HCT116 (cell line): ENCODE results near the gene PRPSAP1. TPM values are rescaled to one million over a fixed set of nuclear protein-coding genes. Genes with fewer than 3 reads are reported as not detected.
A peak's percentile ranks its signal among the peaks of the same experiment; 100 is the strongest.

Experiments used
- ATAC-seq: fragments of 200-7000 bp; cut with Tn5 transposase; 2 replicates; pipeline ENCODE4 v1.9.1; 2020; ENCODE audit warnings: mild to moderate bottlenecking, moderate library complexity
- BruUV-seq: library from RNA; stranded (reverse); fragments of 400-500 nt; replicated peaks from 2 replicates; lab custom pipeline; 2021; lab: Mats Ljungman, UMichigan
- CTCF ChIA-PET: fragments of 300-600 bp; sonication (Branson Sonifier 250); formaldehyde crosslinking; loops from one replicate; lab custom pipeline; 2021; ENCODE audit warnings: antibody characterized with exemption; lab: Charles Lee
- POLR2A ChIA-PET: fragments of 300-600, 350-600 bp; sonication (Branson Sonifier 250); formaldehyde crosslinking; loops from one replicate; lab custom pipeline; 2021; ENCODE audit warnings: antibody characterized with exemption; lab: Charles Lee
- RAD21 ChIA-PET, 2 experiments: fragments of 300-600 bp; sonication (Branson Sonifier 250); formaldehyde crosslinking; loops; one replicate each; lab custom pipeline; 2023; ENCODE audit warnings: low total read pairs in 2 of 2; ENCODE audit not compliant: uncharacterized antibody in 2 of 2, unreplicated experiment in 2 of 2, low non-redundant PET in 1 of 2; lab: Charles Lee
- DNase-seq: peaks from one replicate; pipeline ENCODE4 v3.0.0-alpha.2; 2010; ENCODE audit warnings: low read depth, low spot score
- H2AFZ ChIP-seq: fragments of 200-600 bp; shearing (Covaris generic), sonication (generic); 2 replicates; pipeline ENCODE4 v1.6.1; 2017; ENCODE audit warnings: low read depth, mixed run types, mixed read lengths, antibody characterized with exemption, low read length; ENCODE audit not compliant: poor library complexity, severe bottlenecking
- H3K27ac ChIP-seq: 2 replicates; pipeline ENCODE4 v1.5.1; 2012; ENCODE audit warnings: low read depth, low read length
- H3K27me3 ChIP-seq: fragments of 200-600 bp; sonication (generic); 2 replicates; pipeline ENCODE4 v1.6.1; 2016; ENCODE audit warnings: mixed run types, low read length, mixed read lengths; ENCODE audit not compliant: insufficient read depth
- H3K36me3 ChIP-seq, 2 experiments: fragments of 200-500 bp in 1 of 2; fragments of 200-600 bp in 1 of 2; sonication (Bioruptor generic) in 1 of 2; sonication (generic) in 1 of 2; 2 replicates each; pipeline versions ENCODE4 v1.5.1 to v1.6.1; 2014 to 2016; ENCODE audit warnings: low read length in 2 of 2, inconsistent platforms in 1 of 2, mixed read lengths in 1 of 2, mixed run types in 1 of 2; ENCODE audit not compliant: insufficient read depth in 2 of 2, control insufficient read depth in 1 of 2
- H3K4me1 ChIP-seq, 2 experiments: fragments of 200-600 bp in 1 of 2; sonication (generic) in 1 of 2; 2 replicates each; pipeline versions ENCODE4 v1.5.1 to v1.6.1; 2012 to 2017; ENCODE audit warnings: low read length in 2 of 2, inconsistent platforms in 1 of 2, mild to moderate bottlenecking in 1 of 2, mixed read lengths in 1 of 2, mixed run types in 1 of 2, moderate library complexity in 1 of 2; ENCODE audit not compliant: insufficient read depth in 2 of 2, control insufficient read depth in 1 of 2
- H3K4me2 ChIP-seq: fragments of 200-600 bp; sonication (generic); 2 replicates; pipeline ENCODE4 v1.6.1; 2017; ENCODE audit warnings: mixed run types, low read length, mixed read lengths
- H3K4me3 ChIP-seq, 2 experiments: fragments of 200-600 bp in 1 of 2; sonication (generic) in 1 of 2; replicated peaks in 1 of 2; 2 replicates each; pipeline ENCODE4 v1.5.1; 2011 to 2016; ENCODE audit warnings: low read length in 2 of 2, control low read depth in 1 of 2, low read depth in 1 of 2, mild to moderate bottlenecking in 1 of 2, mixed read lengths in 1 of 2, mixed run types in 1 of 2
- H3K79me2 ChIP-seq: fragments of 200-600 bp; sonication (generic); 2 replicates; pipeline ENCODE4 v1.6.1; 2017; ENCODE audit warnings: mild to moderate bottlenecking, mixed run types, low read length, moderate library complexity, mixed read lengths; ENCODE audit not compliant: insufficient read depth
- H3K9ac ChIP-seq: fragments of 200-600 bp; sonication (generic); 2 replicates; pipeline ENCODE4 v1.6.1; 2016; ENCODE audit warnings: low read length, mixed read lengths
- H3K9me2 ChIP-seq: fragments of 200-600 bp; sonication (generic), shearing (Covaris generic); 2 replicates; pipeline ENCODE4 v1.6.1; 2017; ENCODE audit warnings: mixed run types, mild to moderate bottlenecking, moderate library complexity; ENCODE audit not compliant: insufficient read depth
- H3K9me3 ChIP-seq, 2 experiments: fragments of 200-500 bp in 1 of 2; fragments of 200-600 bp in 1 of 2; sonication (Bioruptor generic) in 1 of 2; sonication (generic) in 1 of 2; 2 replicates each; pipeline ENCODE4 v1.6.1; 2014 to 2017; ENCODE audit warnings: low read length in 2 of 2, mixed read lengths in 2 of 2, inconsistent platforms in 1 of 2, low read depth in 1 of 2, mild to moderate bottlenecking in 1 of 2, mixed run types in 1 of 2, moderate library complexity in 1 of 2; ENCODE audit not compliant: control insufficient read depth in 1 of 2, insufficient read depth in 1 of 2
- H4K20me1 ChIP-seq: fragments of 200-600 bp; sonication (generic), shearing (Covaris generic); 2 replicates; pipeline ENCODE4 v1.6.1; 2017; ENCODE audit warnings: mixed run types, mild to moderate bottlenecking, moderate library complexity; ENCODE audit not compliant: insufficient read depth
- CEBPB ChIP-seq: IDR thresholded peaks from 2 replicates; pipeline ENCODE4 v1.6.1; 2012; ENCODE audit warnings: low read depth
- EGR1 ChIP-seq: IDR thresholded peaks from 2 replicates; pipeline ENCODE4 v1.6.1; 2012; ENCODE audit warnings: low read depth
- FOSL1 ChIP-seq: IDR thresholded peaks from 2 replicates; pipeline ENCODE4 v1.6.1; 2012; ENCODE audit warnings: low read depth
- JUND ChIP-seq: IDR thresholded peaks from 2 replicates; pipeline ENCODE4 v1.6.1; 2012
- POLR2AphosphoS5 ChIP-seq: IDR thresholded peaks from 2 replicates; pipeline ENCODE4 v1.6.1; 2011; ENCODE audit warnings: mild to moderate bottlenecking, low read depth, low read length, moderate library complexity
- REST ChIP-seq: IDR thresholded peaks from 2 replicates; pipeline ENCODE4 v1.6.1; 2012; ENCODE audit warnings: low read depth
- YY1 ChIP-seq: IDR thresholded peaks from 2 replicates; pipeline ENCODE4 v1.6.1; 2011; ENCODE audit warnings: low read length, low read depth, moderate library complexity, mild to moderate bottlenecking; ENCODE audit not compliant: insufficient replicate concordance; ENCODE audit errors: extremely low read depth
- intact Hi-C: fragments of 100-400 bp; cut with micrococcal nuclease; formaldehyde crosslinking; loops from 2 replicates; pipeline ENCODE4 v1.10.0; 2022
- total RNA-seq: library from RNA; stranded (reverse); gene quantifications from one replicate; pipeline ENCODE4 v1.2.1, GENCODE V29; 2021; ENCODE audit not compliant: unreplicated experiment
- TF ChIP-seq, protein P1 (sequence below): IDR thresholded peaks from 2 replicates; pipeline ENCODE4 v1.6.1; 2012
- TF ChIP-seq, protein P2 (sequence below): IDR thresholded peaks from 2 replicates; pipeline ENCODE4 v1.6.1; 2011; ENCODE audit warnings: mild to moderate bottlenecking, low read length, moderate library complexity; ENCODE audit not compliant: insufficient replicate concordance; ENCODE audit errors: extremely low read depth

Gene PRPSAP1
- total RNA-seq, 1 experiment from 2014 or later: 81.4 TPM

DNA sequence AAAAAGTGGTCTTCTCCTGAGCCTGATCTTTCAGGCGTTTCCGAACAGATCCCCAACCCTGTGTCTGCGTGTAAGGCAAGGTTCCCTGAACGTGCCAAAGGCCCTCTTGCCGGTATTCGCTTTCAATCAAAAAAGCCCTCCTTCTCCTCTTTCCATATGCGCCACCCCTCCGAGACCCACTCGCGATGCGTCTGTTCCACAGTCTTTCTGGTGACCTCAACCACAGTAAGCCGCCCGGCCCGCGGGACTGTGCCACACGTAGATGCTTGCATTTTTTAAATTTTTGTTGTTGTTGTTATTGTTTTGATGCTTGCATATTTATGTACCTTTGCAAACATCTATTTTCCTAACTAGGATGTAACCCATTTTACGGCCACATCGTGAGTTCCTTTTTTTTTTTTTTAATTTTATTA lies 607 bp upstream of the PRPSAP1 start:
- H4K20me1 ChIP-seq: no peaks in the 10 kb centered on the region
- H3K36me3 ChIP-seq: no peaks in the 10 kb centered on the region
- ATAC-seq: no peak; the same call in 1 of the 2 replicates
- BruUV-seq: TSS peak; percentile 83
- H3K27me3 ChIP-seq: no peaks in the 10 kb centered on the region
- ChIA-PET RAD21 (interaction anchor here (0.5 to 0.7 kb wide), 2 partner anchors 16 to 54 kb away, joined by 3 read pairs; no protein-coding TSS in a partner anchor), POLR2A (interaction anchor here (0.9 to 2.2 kb wide), 9 partner anchors 9 to 147 kb away, joined by 3 to 26 read pairs (median 5); partner anchors contain the start of gene RHBDF2), CTCF (interaction anchor here (1.1 to 2.4 kb wide), 7 partner anchors 8 to 54 kb away, joined by 3 to 22 read pairs (median 4); no protein-coding TSS in a partner anchor)
- H3K9ac ChIP-seq: peak overlapping the region; percentile 87
- no peak for DNase-seq
- peaks cover 33% of the 10 kb centered on the region for H3K79me2 ChIP-seq
- H3K4me1 ChIP-seq: peaks cover 0 to 23% of the 10 kb centered on the region in 2 experiments; a peak in 2 of 4 replicates
- peak overlapping the region; percentile 93 to 99 for H3K4me3 ChIP-seq
- intact Hi-C loops: loop anchor here (5.0 kb wide), 1 partner anchor 33 kb away; no protein-coding TSS in a partner anchor
- H3K27ac ChIP-seq: peak overlapping the region; percentile 89
- H2AFZ ChIP-seq: peak overlapping the region; percentile 92
- H3K9me3 ChIP-seq: no peaks in the 10 kb centered on the region
- peak overlapping the region; percentile 82 for H3K4me2 ChIP-seq
- TF ChIP-seq CEBPB (no peak), FOSL1 (no peak), POLR2AphosphoS5 (no peak), JUND (no peak), YY1 (no peak), EGR1 (no peak), REST (no peak)
- TF ChIP-seq, protein P1, sequence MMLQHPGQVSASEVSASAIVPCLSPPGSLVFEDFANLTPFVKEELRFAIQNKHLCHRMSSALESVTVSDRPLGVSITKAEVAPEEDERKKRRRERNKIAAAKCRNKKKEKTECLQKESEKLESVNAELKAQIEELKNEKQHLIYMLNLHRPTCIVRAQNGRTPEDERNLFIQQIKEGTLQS: no peak
- TF ChIP-seq, protein P2, sequence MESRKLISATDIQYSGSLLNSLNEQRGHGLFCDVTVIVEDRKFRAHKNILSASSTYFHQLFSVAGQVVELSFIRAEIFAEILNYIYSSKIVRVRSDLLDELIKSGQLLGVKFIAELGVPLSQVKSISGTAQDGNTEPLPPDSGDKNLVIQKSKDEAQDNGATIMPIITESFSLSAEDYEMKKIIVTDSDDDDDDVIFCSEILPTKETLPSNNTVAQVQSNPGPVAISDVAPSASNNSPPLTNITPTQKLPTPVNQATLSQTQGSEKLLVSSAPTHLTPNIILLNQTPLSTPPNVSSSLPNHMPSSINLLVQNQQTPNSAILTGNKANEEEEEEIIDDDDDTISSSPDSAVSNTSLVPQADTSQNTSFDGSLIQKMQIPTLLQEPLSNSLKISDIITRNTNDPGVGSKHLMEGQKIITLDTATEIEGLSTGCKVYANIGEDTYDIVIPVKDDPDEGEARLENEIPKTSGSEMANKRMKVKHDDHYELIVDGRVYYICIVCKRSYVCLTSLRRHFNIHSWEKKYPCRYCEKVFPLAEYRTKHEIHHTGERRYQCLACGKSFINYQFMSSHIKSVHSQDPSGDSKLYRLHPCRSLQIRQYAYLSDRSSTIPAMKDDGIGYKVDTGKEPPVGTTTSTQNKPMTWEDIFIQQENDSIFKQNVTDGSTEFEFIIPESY: no peak
- TF ChIP-seq, all 23 proteins: peak for 0
- no peaks in the 10 kb centered on the region for H3K9me2 ChIP-seq
